ENCODE measurements around the gene ME1. TPM values are rescaled to one million over a fixed set of nuclear protein-coding genes. Genes with fewer than 3 reads are reported as not detected.

The ME1 gene
- total and polyA plus RNA-seq, 2 of the 13 experiments (the other 11 are each of a cell fraction or from before 2014, with no cell fraction given) = not detected

DNA sequence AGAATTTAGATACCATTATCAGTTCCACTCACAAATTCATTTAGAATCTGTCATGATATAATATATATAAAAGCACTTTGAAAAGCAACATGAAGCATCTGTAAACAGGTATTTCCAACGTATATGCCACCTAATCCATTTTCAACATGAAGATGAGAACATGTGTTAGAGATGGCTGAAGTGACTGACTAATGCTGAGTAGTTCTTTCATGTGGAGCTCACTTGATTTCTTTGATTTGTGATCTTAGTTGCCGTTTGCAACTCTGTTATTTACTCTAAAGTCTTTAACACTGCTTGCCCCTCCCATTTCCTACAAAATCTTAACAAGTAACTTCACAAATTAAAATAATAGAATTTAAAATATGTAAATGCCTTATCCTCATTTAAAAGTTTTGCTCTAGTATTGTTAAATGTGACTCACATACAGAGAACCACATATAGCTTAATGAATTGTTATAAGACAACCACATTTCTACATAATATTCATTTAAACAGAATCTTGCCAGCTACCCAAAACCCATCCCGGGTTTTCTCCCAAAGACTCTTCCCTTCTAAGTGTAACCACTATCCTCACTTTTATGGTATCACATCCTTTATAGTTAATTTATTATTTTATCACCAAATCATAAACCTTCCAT, 78.3 kb downstream of the ME1 start:
- TF ChIP-seq HIVEP1 (CRISPR knock-in tag; IDR thresholded peaks at IDR 0.05) = no peak
- no peak for ATAC-seq
- Histone ChIP-seq H3K27me3 (ENCODE audit: control insufficient read depth in 1 of 2, insufficient read depth in 2 of 2, low read length in 2 of 2) (no peaks in the 10 kb centered on the region), H4K20me1 (ENCODE audit: insufficient read depth, low read length) (no peaks in the 10 kb centered on the region), H3K9ac (ENCODE audit: insufficient read depth, low read depth, low read length) (no peak overlapping the region), H3K79me2 (ENCODE audit: insufficient read depth, low read length) (no peaks in the 10 kb centered on the region), H3K4me3 (replicated peaks in 1 of 3; ENCODE audit: insufficient read depth in 1 of 3, low read depth in 2 of 3, low read length in 3 of 3) (no peak overlapping the region), H3K4me1 (ENCODE audit: insufficient read depth, low read length) (no peaks in the 10 kb centered on the region), H3K9me3 (ENCODE audit: low read length) (no peaks in the 10 kb centered on the region), H3K27ac (ENCODE audit: extremely low read length, insufficient read depth, low read length) (no peak overlapping the region), H2AFZ (ENCODE audit: low read length) (no peak overlapping the region), H3K36me3 (replicated peaks in 1 of 2; ENCODE audit: control insufficient read depth in 1 of 2, insufficient read depth in 2 of 2, low read length in 2 of 2) (no peaks in the 10 kb centered on the region), H3K4me2 (ENCODE audit: low read depth, low read length) (no peak overlapping the region)
- in situ Hi-C loops (cut with HindIII; ENCODE audit: extremely low pct_ligation_motif_present, low pct_unique_long_range_greater_than_20kb) (no loop called here), intact Hi-C loops (cut with micrococcal nuclease; ENCODE audit: unreplicated experiment) (no loop called here)
- WGBS (ENCODE audit: low lambda C conversion rate) = 1% methylated on average over 3 of the region's 3 CpGs
- DNase-seq (ENCODE audit: low spot score) = no peak
- ChIA-PET CTCF (ENCODE audit: low intra/inter-chr PET ratio, low total read pairs) (no interaction called here), POLR2A (no interaction called here)
- FAIRE-seq = no peak
- BruUV-seq (replicated peaks) = no TSS peak

DNA sequence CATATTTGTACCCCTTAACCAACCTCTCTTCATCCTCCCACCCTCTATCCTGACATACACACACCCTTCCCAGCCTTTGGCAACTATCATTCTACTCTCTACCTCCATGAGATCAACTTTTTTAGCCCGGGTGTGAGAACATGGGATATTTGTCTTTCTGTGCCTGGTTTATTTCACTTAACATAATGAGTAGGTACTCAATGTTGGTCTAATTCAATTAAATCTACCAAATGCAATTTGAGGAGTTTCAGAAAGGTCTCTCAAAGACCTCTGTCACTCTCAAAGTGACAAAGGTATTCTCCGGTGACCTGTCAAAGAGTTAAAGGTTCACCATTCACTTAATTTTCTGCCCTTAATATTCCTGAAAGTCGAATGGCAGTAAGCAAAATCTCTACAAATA, 87.7 kb downstream of the ME1 start:
- CTCF ChIA-PET (ENCODE audit: low intra/inter-chr PET ratio, low total read pairs) = no interaction called here
- Histone ChIP-seq H3K9ac (ENCODE audit: insufficient read depth, low read depth, low read length) (no peak overlapping the region), H2AFZ (ENCODE audit: low read length) (no peak overlapping the region), H3K27me3 (ENCODE audit: control insufficient read depth in 1 of 2, insufficient read depth in 2 of 2, low read length in 2 of 2) (no peaks in the 10 kb centered on the region; a peak in 1 of 5 replicates), H3K4me1 (ENCODE audit: insufficient read depth, low read length) (no peaks in the 10 kb centered on the region), H3K36me3 (replicated peaks in 1 of 2; ENCODE audit: control insufficient read depth in 1 of 2, insufficient read depth in 2 of 2, low read length in 2 of 2) (no peaks in the 10 kb centered on the region), H3K79me2 (ENCODE audit: insufficient read depth, low read length) (no peaks in the 10 kb centered on the region), H4K20me1 (ENCODE audit: insufficient read depth, low read length) (no peaks in the 10 kb centered on the region), H3K9me3 (ENCODE audit: low read length) (no peaks in the 10 kb centered on the region), H3K4me2 (ENCODE audit: low read depth, low read length) (no peak overlapping the region), H3K4me3 (replicated peaks in 1 of 3; ENCODE audit: insufficient read depth in 1 of 3, low read depth in 2 of 3, low read length in 3 of 3) (no peak overlapping the region), H3K27ac (ENCODE audit: extremely low read length, insufficient read depth, low read length) (no peak overlapping the region)
- BruUV-seq (replicated peaks) = no TSS peak
- no peak for DNase-seq (ENCODE audit: low spot score)
- ATAC-seq = no peak
- TF ChIP-seq JUNB (CRISPR knock-in tag; IDR thresholded peaks at IDR 0.05; ENCODE audit: borderline replicate concordance) = no peak
- TF ChIP-seq, protein P1, sequence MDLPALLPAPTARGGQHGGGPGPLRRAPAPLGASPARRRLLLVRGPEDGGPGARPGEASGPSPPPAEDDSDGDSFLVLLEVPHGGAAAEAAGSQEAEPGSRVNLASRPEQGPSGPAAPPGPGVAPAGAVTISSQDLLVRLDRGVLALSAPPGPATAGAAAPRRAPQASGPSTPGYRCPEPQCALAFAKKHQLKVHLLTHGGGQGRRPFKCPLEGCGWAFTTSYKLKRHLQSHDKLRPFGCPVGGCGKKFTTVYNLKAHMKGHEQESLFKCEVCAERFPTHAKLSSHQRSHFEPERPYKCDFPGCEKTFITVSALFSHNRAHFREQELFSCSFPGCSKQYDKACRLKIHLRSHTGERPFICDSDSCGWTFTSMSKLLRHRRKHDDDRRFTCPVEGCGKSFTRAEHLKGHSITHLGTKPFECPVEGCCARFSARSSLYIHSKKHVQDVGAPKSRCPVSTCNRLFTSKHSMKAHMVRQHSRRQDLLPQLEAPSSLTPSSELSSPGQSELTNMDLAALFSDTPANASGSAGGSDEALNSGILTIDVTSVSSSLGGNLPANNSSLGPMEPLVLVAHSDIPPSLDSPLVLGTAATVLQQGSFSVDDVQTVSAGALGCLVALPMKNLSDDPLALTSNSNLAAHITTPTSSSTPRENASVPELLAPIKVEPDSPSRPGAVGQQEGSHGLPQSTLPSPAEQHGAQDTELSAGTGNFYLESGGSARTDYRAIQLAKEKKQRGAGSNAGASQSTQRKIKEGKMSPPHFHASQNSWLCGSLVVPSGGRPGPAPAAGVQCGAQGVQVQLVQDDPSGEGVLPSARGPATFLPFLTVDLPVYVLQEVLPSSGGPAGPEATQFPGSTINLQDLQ (CRISPR knock-in tag; IDR thresholded peaks at IDR 0.05) = no peak
- in situ Hi-C loops (cut with HindIII; ENCODE audit: extremely low pct_ligation_motif_present, low pct_unique_long_range_greater_than_20kb) (no loop called here), intact Hi-C loops (cut with micrococcal nuclease; ENCODE audit: unreplicated experiment) (no loop called here)
- POLR2A ChIA-PET = no interaction called here
- no peak for FAIRE-seq
- 29% methylated on average over 3 of the region's 3 CpGs for WGBS (ENCODE audit: low lambda C conversion rate)
